Spinal cord (tissue), 10 donors: Measurements from ENCODE around the gene PGBD5. TPM values are rescaled to one million over a fixed set of nuclear protein-coding genes. Genes with fewer than 3 reads are reported as not detected.

ENCODE experiments used
- DNase-seq, 6 donors: peaks; one replicate each; pipeline versions ENCODE4 v3.0.0 to v3.0.0-alpha.2; 2013 to 2015; ENCODE audit warnings: low spot score in 6 of 6, low read depth in 4 of 6
- H3K27ac ChIP-seq: one replicate; pipeline ENCODE4 v1.5.1; 2013; ENCODE audit warnings: low read depth, low read length, control low read depth
- H3K27me3 ChIP-seq: one replicate; pipeline ENCODE4 v1.6.1; 2013; ENCODE audit warnings: low read length; ENCODE audit not compliant: control insufficient read depth, insufficient read depth
- H3K36me3 ChIP-seq: one replicate; pipeline ENCODE4 v1.6.1; 2013; ENCODE audit warnings: low read length; ENCODE audit not compliant: control insufficient read depth, insufficient read depth
- H3K4me1 ChIP-seq: one replicate; pipeline ENCODE4 v1.6.1; 2013; ENCODE audit warnings: low read length; ENCODE audit not compliant: control insufficient read depth, insufficient read depth
- H3K4me3 ChIP-seq: one replicate; pipeline ENCODE4 v1.5.1; 2013; ENCODE audit warnings: low read depth, low read length, control low read depth
- H3K9me3 ChIP-seq: one replicate; pipeline ENCODE4 v1.6.1; 2013; ENCODE audit warnings: low read length; ENCODE audit not compliant: control insufficient read depth, insufficient read depth
- WGBS: methylation state at CpG from one replicate; pipeline ENCODE4 v1.1.5; 2013; ENCODE audit warnings: missing lambda C conversion rate; ENCODE audit not compliant: insufficient coverage; 5-methylcytosine and 5-hydroxymethylcytosine counted together
- polyA plus RNA-seq, 2 donors: library from polyadenylated mRNA; unstranded; fragments of 120-200 nt; gene quantifications; one replicate each; pipeline ENCODE4 v1.2.1, GENCODE V29; 2013; ENCODE audit not compliant: insufficient read length in 2 of 2
- total RNA-seq, 2 donors: library from RNA; depleted of rRNA in 1 of 2; stranded (reverse); fragments of 120-200 nt in 1 of 2; fragments of >200 nt in 1 of 2; gene quantifications; one replicate each; pipeline versions ENCODE4 v1.2.3 to v1.2.4, GENCODE V29; 2013 to 2014
- donor health status: healthy.

PGBD5 gene
- total and polyA plus RNA-seq, 4 donors: 4.3 to 22.6 (median 16.1) TPM

DNA sequence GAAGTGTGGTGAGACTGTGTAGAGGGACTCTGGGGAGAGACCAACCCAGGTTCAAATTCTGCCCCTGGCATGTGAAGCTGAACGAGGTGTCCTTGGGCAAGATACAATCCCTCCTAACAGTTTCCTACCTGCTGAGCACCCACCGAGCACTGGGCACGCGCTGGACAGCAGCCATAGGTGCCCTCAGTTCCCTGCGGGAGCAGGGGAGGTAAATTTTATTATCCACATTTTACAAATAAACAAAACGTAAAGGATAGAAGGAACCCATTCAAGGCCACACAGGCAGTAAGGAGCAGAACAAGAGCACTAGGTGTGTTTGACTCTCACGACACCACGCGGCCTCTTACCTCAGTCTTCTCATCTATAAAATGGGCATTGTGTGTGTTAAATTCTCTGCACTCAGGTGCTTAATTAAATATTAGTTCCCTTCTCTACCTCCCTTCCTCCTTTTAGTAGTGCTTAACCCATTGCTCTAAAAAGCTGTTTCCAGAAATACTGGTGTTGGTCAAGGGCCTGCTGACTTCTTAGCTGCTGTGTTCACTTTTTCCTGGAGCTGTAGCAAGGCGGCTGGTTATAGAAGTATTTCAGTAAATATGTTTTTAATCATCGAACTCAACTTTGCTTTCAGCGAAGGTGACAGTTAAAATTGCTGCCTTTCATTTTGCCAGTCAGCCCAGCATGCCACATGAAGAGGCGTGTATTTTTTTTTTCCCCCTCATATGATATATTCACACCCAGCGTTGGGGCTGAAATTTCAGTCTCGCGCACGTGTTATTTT, 41.6 kb downstream of the PGBD5 start:
- peaks cover 11% of the 10 kb centered on the region for H3K36me3 ChIP-seq
- H3K27ac ChIP-seq: no peak overlapping the region
- 93% methylated on average over 6 of the region's 17 CpGs for WGBS
- no peaks in the 10 kb centered on the region for H3K27me3 ChIP-seq
- H3K9me3 ChIP-seq: peaks cover under 1% of the 10 kb centered on the region
- H3K4me3 ChIP-seq: no peak overlapping the region
- peaks cover 8% of the 10 kb centered on the region for H3K4me1 ChIP-seq
- DNase-seq: no peak

DNA sequence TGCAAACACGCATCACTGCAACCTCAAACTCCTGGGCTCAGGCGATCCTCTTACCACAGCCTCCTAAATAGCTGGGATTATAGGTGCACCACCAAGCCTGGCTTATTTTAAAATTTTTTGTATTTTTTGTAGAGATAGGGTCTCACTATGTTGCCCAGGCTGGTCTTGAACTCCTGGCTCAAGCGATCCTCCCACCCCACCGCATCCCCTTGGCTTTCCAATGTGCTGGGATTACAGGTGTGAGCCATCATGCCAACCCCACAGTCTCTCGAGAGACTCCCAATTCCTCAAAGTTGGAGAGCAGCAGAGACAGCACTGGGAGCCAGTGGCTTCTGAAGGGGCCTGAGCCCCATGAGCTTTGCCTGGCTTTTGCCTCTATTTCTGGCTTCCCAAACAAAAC, 42.7 kb downstream of the PGBD5 start:
- Histone ChIP-seq H3K36me3 (peaks cover 10% of the 10 kb centered on the region), H3K27me3 (no peaks in the 10 kb centered on the region), H3K4me3 (no peak overlapping the region), H3K4me1 (peaks cover 8% of the 10 kb centered on the region), H3K27ac (no peak overlapping the region), H3K9me3 (peaks cover 4% of the 10 kb centered on the region)
- no peak for DNase-seq
- WGBS: 92% methylated on average over 3 of the region's 5 CpGs

DNA sequence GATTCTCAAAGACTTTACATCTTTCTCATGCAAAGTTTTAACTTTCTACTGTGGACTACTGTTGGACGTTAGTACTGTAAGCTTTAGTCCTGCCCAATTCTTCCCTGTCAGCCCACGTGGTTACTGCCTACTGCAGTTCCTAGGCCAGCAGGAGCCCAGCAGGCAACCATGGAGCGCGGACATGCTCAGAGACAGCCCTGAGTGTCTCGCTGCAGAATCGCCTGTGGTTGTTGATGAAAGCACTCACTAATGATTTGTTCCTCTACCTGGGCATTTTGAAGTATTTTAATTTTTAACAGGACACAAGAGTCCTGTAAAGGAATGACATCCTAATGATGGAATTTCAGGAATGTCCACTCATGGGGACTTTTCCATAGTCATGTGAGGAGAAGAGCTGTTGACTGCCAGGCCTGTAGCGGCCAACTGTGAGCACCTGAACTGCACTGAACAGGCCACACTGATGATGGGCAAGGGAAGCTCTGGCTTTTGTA, 44.1 kb downstream of the PGBD5 start:
- Histone ChIP-seq H3K36me3 (peaks cover 6% of the 10 kb centered on the region), H3K27me3 (no peaks in the 10 kb centered on the region), H3K27ac (no peak overlapping the region), H3K9me3 (peaks cover 4% of the 10 kb centered on the region), H3K4me1 (peaks cover 6% of the 10 kb centered on the region), H3K4me3 (no peak overlapping the region)
- peak in 1 of 6 donors; percentile 27 for DNase-seq
- WGBS: 45% methylated on average over 5 of the region's 7 CpGs

DNA sequence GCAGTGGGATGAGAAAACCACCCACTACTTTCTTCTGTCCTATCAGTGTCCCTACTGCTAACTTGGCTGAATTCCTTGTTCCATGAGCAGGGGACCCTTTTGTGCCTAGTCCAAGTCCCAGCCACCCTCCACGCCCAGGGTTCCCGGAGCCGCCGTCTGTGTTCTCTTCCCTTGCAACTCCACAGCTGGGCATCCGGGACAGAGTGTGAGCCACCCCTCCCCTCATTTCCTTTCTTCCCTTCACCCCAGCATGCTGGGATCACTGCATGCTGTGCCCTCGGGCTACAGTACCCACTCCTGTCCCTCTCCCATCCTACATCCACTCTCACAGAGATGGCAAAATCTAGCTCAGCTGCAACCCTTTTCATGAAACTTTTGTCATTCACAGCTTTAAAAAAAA, 44.5 kb downstream of the PGBD5 start:
- Histone ChIP-seq H3K27me3 (no peaks in the 10 kb centered on the region), H3K36me3 (peaks cover 6% of the 10 kb centered on the region), H3K4me3 (no peak overlapping the region), H3K9me3 (peaks cover 4% of the 10 kb centered on the region), H3K4me1 (peaks cover 9% of the 10 kb centered on the region), H3K27ac (no peak overlapping the region)
- WGBS: 43% methylated on average over 6 of the region's 6 CpGs
- no peak for DNase-seq

DNA sequence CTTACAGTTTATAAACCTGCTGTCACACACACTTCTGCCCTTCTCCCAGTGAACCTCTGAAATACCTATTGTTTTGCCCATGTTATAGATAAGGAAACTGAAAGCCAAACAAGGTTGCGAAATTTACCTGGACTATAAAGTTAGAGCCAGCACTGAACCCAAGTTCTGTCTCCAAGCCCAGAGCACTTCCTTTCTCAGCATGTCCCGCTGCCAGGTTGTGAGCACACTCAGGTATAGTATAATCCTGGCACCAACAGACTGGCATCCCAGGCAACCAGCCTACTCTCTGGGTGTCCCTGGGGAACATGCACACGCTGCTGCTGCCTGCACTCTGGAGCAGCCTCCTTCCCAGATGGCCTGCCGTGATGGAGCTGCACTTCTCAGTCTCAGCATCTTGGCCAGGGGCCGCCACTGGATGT, 45.1 kb downstream of the PGBD5 start:
- no peak for DNase-seq
- H3K27ac ChIP-seq: no peak overlapping the region

DNA sequence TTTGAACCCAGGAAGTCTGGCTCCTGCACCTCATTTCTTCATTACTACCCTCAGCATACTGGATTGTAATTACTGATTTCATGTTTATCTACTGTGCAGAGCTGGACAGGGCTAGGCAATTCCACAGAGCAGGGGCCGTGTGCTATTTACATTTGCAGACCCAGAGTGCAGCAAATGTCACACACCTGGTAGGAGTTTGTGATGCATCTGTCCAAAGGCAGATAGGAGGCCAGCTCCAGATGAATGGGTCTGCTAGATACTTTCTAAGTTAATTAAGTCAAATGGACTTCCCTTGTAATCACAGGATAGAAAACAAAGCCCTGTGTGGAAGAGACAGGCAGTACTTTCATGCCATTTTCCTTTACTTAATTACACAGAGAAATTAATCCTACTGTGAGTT, 46.2 kb downstream of the PGBD5 start:
- no peaks in the 10 kb centered on the region for H3K27me3 ChIP-seq
- no peak overlapping the region for H3K4me3 ChIP-seq
- peaks cover 6% of the 10 kb centered on the region for H3K36me3 ChIP-seq
- H3K27ac ChIP-seq: no peak overlapping the region
- DNase-seq: no peak
- H3K9me3 ChIP-seq: peaks cover 4% of the 10 kb centered on the region
- H3K4me1 ChIP-seq: peaks cover 23% of the 10 kb centered on the region
- WGBS: 86% methylated on average over 1 of the region's 1 CpG

More for the DNA sequence above, 45.1 kb downstream of the PGBD5 start:
- H3K9me3 ChIP-seq: peaks cover 4% of the 10 kb centered on the region
- no peak overlapping the region for H3K4me3 ChIP-seq
- peaks cover 6% of the 10 kb centered on the region for H3K36me3 ChIP-seq
- H3K4me1 ChIP-seq: peaks cover 14% of the 10 kb centered on the region
- no peaks in the 10 kb centered on the region for H3K27me3 ChIP-seq
- WGBS: 81% methylated on average over 5 of the region's 5 CpGs

DNA sequence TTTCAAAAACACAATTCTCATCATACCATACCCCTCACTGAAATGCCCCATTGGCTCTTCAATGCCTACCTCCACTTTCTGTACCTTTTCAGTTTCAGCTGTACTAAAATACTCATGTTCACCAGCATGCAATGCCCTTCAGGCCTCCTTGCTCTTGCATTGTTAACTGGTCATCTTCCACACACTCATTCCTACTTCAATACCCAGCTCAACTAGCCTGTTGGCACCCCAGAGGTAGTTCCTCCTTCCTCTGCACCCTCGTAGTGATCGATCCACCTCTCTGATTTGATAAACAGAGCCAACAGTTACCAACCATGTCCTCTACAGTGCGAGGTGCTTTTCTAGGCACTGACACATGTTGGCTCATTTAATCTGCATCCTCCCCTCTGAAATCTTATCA, 46.7 kb downstream of the PGBD5 start:
- Histone ChIP-seq H3K27ac (no peak overlapping the region), H3K36me3 (peaks cover 6% of the 10 kb centered on the region), H3K4me1 (peaks cover 27% of the 10 kb centered on the region), H3K27me3 (no peaks in the 10 kb centered on the region), H3K4me3 (no peak overlapping the region), H3K9me3 (peaks cover 4% of the 10 kb centered on the region)
- WGBS: 97% methylated on average over 3 of the region's 3 CpGs
- DNase-seq: no peak

DNA sequence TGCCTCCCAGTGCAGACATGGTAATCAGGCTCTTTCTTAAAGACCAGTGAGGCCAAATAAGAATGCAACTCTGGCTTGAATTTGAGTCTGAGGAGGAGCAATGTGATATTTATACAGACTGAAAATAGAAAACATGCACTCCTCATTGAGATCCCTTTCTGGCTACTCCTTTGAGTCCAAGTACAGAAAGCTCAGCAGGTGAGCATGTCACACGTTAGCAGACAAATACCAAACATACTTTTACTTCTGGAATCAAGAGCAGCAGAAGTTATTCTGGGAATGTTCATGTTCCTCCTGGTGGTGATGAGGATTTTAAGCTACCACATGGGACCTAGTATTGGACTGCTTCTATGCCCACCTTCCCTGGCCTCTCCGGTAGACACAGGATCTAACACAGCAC, 48.3 kb downstream of the PGBD5 start:
- WGBS: no CpG with 5 or more reads among the region's 2 CpGs
- no peak overlapping the region for H3K27ac ChIP-seq
- H3K36me3 ChIP-seq: peaks cover 3% of the 10 kb centered on the region
- peaks cover 27% of the 10 kb centered on the region for H3K4me1 ChIP-seq
- no peaks in the 10 kb centered on the region for H3K27me3 ChIP-seq
- H3K9me3 ChIP-seq: peaks cover 4% of the 10 kb centered on the region
- DNase-seq: no peak
- no peak overlapping the region for H3K4me3 ChIP-seq

GRCh38 chr1:230377324-230377723, 48.8 kb downstream of the PGBD5 start:
- Histone ChIP-seq H3K9me3 (peaks cover 4% of the 10 kb centered on the region), H3K27ac (no peak overlapping the region), H3K27me3 (no peaks in the 10 kb centered on the region), H3K4me3 (no peak overlapping the region), H3K4me1 (peaks cover 27% of the 10 kb centered on the region), H3K36me3 (peaks cover 3% of the 10 kb centered on the region)
- no peak for DNase-seq
- WGBS: 90% methylated on average over 5 of the region's 8 CpGs

DNA sequence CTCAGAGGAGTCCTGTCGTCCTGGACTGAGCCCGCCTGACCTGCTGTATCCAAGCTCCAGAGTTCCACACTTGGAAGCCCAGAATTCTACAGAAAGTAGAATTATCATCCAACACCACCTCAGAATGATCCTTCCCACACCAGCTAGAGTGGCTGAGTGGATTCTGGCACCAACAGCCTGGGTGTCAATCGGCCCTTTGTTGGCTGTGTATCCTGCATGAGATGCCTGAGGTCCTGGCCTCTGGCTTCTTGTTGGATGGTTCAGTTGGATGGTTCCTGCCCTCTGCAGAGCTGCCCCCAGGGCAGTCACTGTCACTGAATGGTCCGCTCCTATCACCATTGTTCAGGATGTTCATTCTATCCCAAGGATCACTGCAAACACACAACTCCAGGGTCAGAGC, 49.8 kb downstream of the PGBD5 start:
- Histone ChIP-seq H3K4me3 (no peak overlapping the region), H3K27ac (no peak overlapping the region), H3K4me1 (peaks cover 23% of the 10 kb centered on the region), H3K27me3 (no peaks in the 10 kb centered on the region), H3K36me3 (peaks cover 3% of the 10 kb centered on the region), H3K9me3 (peaks cover 4% of the 10 kb centered on the region)
- no peak for DNase-seq
- WGBS: 76% methylated on average over 4 of the region's 4 CpGs
